ACC112 (cell line): ENCODE results near the gene TMEM151B.

Experiments
- H2AFZ ChIP-seq: fragments of 200-600 bp; sonication (generic); one replicate; pipeline ENCODE4 v1.6.0; 2017; ENCODE audit warnings: antibody characterized with exemption, low read length; ENCODE audit not compliant: unreplicated experiment
- H3K27ac ChIP-seq: fragments of 200-600 bp; sonication (generic); 2 replicates; pipeline ENCODE4 v1.5.1; 2014; ENCODE audit warnings: low read depth, mild to moderate bottlenecking, antibody characterized with exemption, low read length, moderate library complexity
- H3K27me3 ChIP-seq: fragments of 200-600 bp; sonication (generic); 2 replicates; pipeline ENCODE4 v1.6.1; 2014; ENCODE audit warnings: mild to moderate bottlenecking, antibody characterized with exemption, low read length, moderate library complexity, mixed read lengths; ENCODE audit not compliant: insufficient read depth
- H3K36me3 ChIP-seq: fragments of 200-600 bp; sonication (generic); 2 replicates; pipeline ENCODE4 v1.6.1; 2016; ENCODE audit warnings: mild to moderate bottlenecking, antibody characterized with exemption, low read length, moderate library complexity, mixed read lengths; ENCODE audit not compliant: insufficient read depth
- H3K4me1 ChIP-seq: fragments of 200-600 bp; sonication (generic); one replicate; pipeline ENCODE4 v1.6.1; 2016; ENCODE audit warnings: low read length, mixed read lengths; ENCODE audit not compliant: insufficient read depth, unreplicated experiment, control insufficient read depth
- H3K4me3 ChIP-seq: fragments of 200-600 bp; sonication (generic); 2 replicates; pipeline ENCODE4 v1.5.1; 2014; ENCODE audit warnings: mild to moderate bottlenecking, low read depth, low read length
- H3K79me2 ChIP-seq: fragments of 200-600 bp; sonication (generic); one replicate; pipeline ENCODE4 v1.6.0; 2016; ENCODE audit warnings: low read length; ENCODE audit not compliant: control insufficient read depth, unreplicated experiment, insufficient read depth

TMEM151B gene

GRCh38 chr6:44269921-44270525 lies at the start of gene TMEM151B:
Gene TMEM151B (plus strand): TSS chr6:44270450. CDS start chr6:44270743, 293 bp downstream.
- Histone ChIP-seq H2AFZ (no peak within 1 kb of the TSS), H3K79me2 (no peaks in the 10 kb centered on the region), H3K4me3 (no peak within 1 kb of the TSS), H3K4me1 (no peaks in the 10 kb centered on the region), H3K27me3 (peaks cover 55% of the 10 kb centered on the region), H3K27ac (no peak within 1 kb of the TSS), H3K36me3 (no peaks in the 10 kb centered on the region)

GRCh38 chr6:44220913-44221290 lies 49.3 kb upstream of the TMEM151B start:
- H2AFZ ChIP-seq: no peak overlapping the region
- no peaks in the 10 kb centered on the region for H3K36me3 ChIP-seq
- H3K4me1 ChIP-seq: peaks cover 44% of the 10 kb centered on the region
- no peaks in the 10 kb centered on the region for H3K27me3 ChIP-seq
- peak overlapping the region; percentile 60 for H3K27ac ChIP-seq
- peaks cover 14% of the 10 kb centered on the region for H3K79me2 ChIP-seq
- H3K4me3 ChIP-seq: no peak overlapping the region

GRCh38 chr6:44221291-44221960 lies 48.8 kb upstream of the TMEM151B start:
- H2AFZ ChIP-seq: no peak overlapping the region
- H3K4me1 ChIP-seq: peaks cover 44% of the 10 kb centered on the region
- peak overlapping the region; percentile 60 for H3K4me3 ChIP-seq
- no peaks in the 10 kb centered on the region for H3K27me3 ChIP-seq
- no peaks in the 10 kb centered on the region for H3K36me3 ChIP-seq
- peak overlapping the region; percentile 60 for H3K27ac ChIP-seq
- peaks cover 20% of the 10 kb centered on the region for H3K79me2 ChIP-seq

GRCh38 chr6:44221961-44222335 lies 48.3 kb upstream of the TMEM151B start:
- Histone ChIP-seq H2AFZ (no peak overlapping the region), H3K79me2 (peaks cover 22% of the 10 kb centered on the region), H3K36me3 (no peaks in the 10 kb centered on the region), H3K4me1 (peaks cover 42% of the 10 kb centered on the region), H3K27ac (peak overlapping the region; percentile 59; the same call in 1 of the 2 replicates), H3K4me3 (peak overlapping the region; percentile 60), H3K27me3 (no peaks in the 10 kb centered on the region)

GRCh38 chr6:44222486-44223318 lies 47.5 kb upstream of the TMEM151B start:
- H3K4me3 ChIP-seq: peak overlapping the region; percentile 76
- no peak overlapping the region for H3K27ac ChIP-seq
- H3K27me3 ChIP-seq: no peaks in the 10 kb centered on the region
- peaks cover 34% of the 10 kb centered on the region for H3K4me1 ChIP-seq
- peaks cover 22% of the 10 kb centered on the region for H3K79me2 ChIP-seq
- no peaks in the 10 kb centered on the region for H3K36me3 ChIP-seq
- H2AFZ ChIP-seq: peak overlapping the region; percentile 48

- no peak within 1 kb of the TSS for H3K27ac ChIP-seq
- H3K36me3 ChIP-seq: no peaks in the 10 kb centered on the region
- no peaks in the 10 kb centered on the region for H3K27me3 ChIP-seq
- peak within 1 kb of the TSS; percentile 76 for H3K4me3 ChIP-seq
- H2AFZ ChIP-seq: peak within 1 kb of the TSS; percentile 73
- H3K79me2 ChIP-seq: peaks cover 22% of the 10 kb centered on the region
- H3K4me1 ChIP-seq: peaks cover 27% of the 10 kb centered on the region
These were observed 46.8 kb upstream of the TMEM151B start, which contains the start of gene SLC29A1 for GRCh38 chr6:44223319-44224028. Gene SLC29A1 (plus strand): TSS chr6:44223595. CDS start chr6:44227314, 3,719 bp downstream.

GRCh38 chr6:44224029-44224964 lies 46.0 kb upstream of the TMEM151B start:
- peak overlapping the region; percentile 73 for H2AFZ ChIP-seq
- peaks cover 22% of the 10 kb centered on the region for H3K79me2 ChIP-seq
- no peak overlapping the region for H3K27ac ChIP-seq
- no peaks in the 10 kb centered on the region for H3K36me3 ChIP-seq
- H3K4me3 ChIP-seq: peak overlapping the region; percentile 76
- H3K4me1 ChIP-seq: peaks cover 25% of the 10 kb centered on the region
- H3K27me3 ChIP-seq: no peaks in the 10 kb centered on the region

- Histone ChIP-seq H3K36me3 (no peaks in the 10 kb centered on the region), H3K27me3 (no peaks in the 10 kb centered on the region), H2AFZ (no peak overlapping the region), H3K27ac (no peak overlapping the region), H3K4me3 (peak overlapping the region; percentile 76; the same call in 1 of the 2 replicates), H3K4me1 (peaks cover 25% of the 10 kb centered on the region), H3K79me2 (peaks cover 22% of the 10 kb centered on the region)
These were observed 45.3 kb upstream of the TMEM151B start for GRCh38 chr6:44224965-44225305.

GRCh38 chr6:44225579-44226325 lies 44.5 kb upstream of the TMEM151B start:
- peaks cover 25% of the 10 kb centered on the region for H3K4me1 ChIP-seq
- H2AFZ ChIP-seq: no peak overlapping the region
- no peak overlapping the region for H3K27ac ChIP-seq
- H3K27me3 ChIP-seq: no peaks in the 10 kb centered on the region
- no peak overlapping the region for H3K4me3 ChIP-seq
- no peaks in the 10 kb centered on the region for H3K36me3 ChIP-seq
- peaks cover 22% of the 10 kb centered on the region for H3K79me2 ChIP-seq
